H1 (cell line): ENCODE measurements around the gene ZGLP1. TPM values are rescaled to one million over a fixed set of nuclear protein-coding genes. Genes with fewer than 3 reads are reported as not detected.

Source experiments
- CTCF ChIA-PET: fragments of 300-600 bp; sonication (Branson Sonifier 250); formaldehyde crosslinking; loops from one replicate; lab custom pipeline; 2021; ENCODE audit not compliant: partially characterized antibody; lab: Charles Lee
- POLR2A ChIA-PET: fragments of 300-600 bp; sonication (Branson Sonifier 250); formaldehyde crosslinking; loops from one replicate; lab custom pipeline; 2021; ENCODE audit warnings: inconsistent platforms; ENCODE audit not compliant: partially characterized antibody; lab: Charles Lee
- DNase-seq, 2 experiments: peaks; one replicate each; pipeline versions ENCODE4 v3.0.0 to v3.0.0-alpha.2; 2010 to 2022; ENCODE audit warnings: low spot score in 2 of 2, low read depth in 1 of 2, mixed read lengths in 1 of 2
- FAIRE-seq: peaks from 2 replicates; lab custom pipeline; 2011; peaks lifted over from hg19 to GRCh38; lab: Jason Lieb, UNC
- H2AFZ ChIP-seq: 2 replicates; pipeline ENCODE4 v1.8.1; 2012; ENCODE audit warnings: low read length, inconsistent platforms
- H2AK5ac ChIP-seq: 2 replicates; pipeline ENCODE4 v1.6.1; 2013; ENCODE audit warnings: low read depth, low read length
- H2BK120ac ChIP-seq: replicated peaks from 2 replicates; pipeline ENCODE3; 2013; ENCODE audit warnings: low read depth, low read length, inconsistent platforms
- H2BK12ac ChIP-seq: 2 replicates; pipeline ENCODE4 v1.6.1; 2013; ENCODE audit warnings: low read depth, low read length
- H2BK15ac ChIP-seq: 2 replicates; pipeline ENCODE4 v1.6.1; 2013; ENCODE audit warnings: low read length
- H2BK20ac ChIP-seq: 2 replicates; pipeline ENCODE4 v1.6.1; 2013; ENCODE audit warnings: low read length
- H2BK5ac ChIP-seq: 2 replicates; pipeline ENCODE4 v1.6.1; 2013; ENCODE audit warnings: low read depth, low read length
- H3K14ac ChIP-seq: 2 replicates; pipeline ENCODE4 v1.6.1; 2013; ENCODE audit warnings: inconsistent platforms; ENCODE audit not compliant: insufficient read length
- H3K18ac ChIP-seq: 2 replicates; pipeline ENCODE4 v1.6.1; 2013; ENCODE audit warnings: low read length; ENCODE audit errors: extremely low read depth
- H3K23ac ChIP-seq: 2 replicates; pipeline ENCODE4 v1.6.1; 2013; ENCODE audit warnings: inconsistent platforms; ENCODE audit not compliant: insufficient read length
- H3K23me2 ChIP-seq: 2 replicates; pipeline ENCODE4 v1.6.1; 2013; ENCODE audit warnings: low read depth, low read length
- H3K27ac ChIP-seq: 2 replicates; pipeline ENCODE4 v1.6.1; 2011; ENCODE audit warnings: low read depth, low read length, inconsistent platforms
- H3K27me3 ChIP-seq, 4 experiments: replicated peaks in 1 of 4; 1 replicate in 1 of 4; 2 replicates in 3 of 4; pipeline versions ENCODE4 v1.6.1 to v1.8.1; 2011 to 2013; ENCODE audit warnings: low read length in 3 of 4, mild to moderate bottlenecking in 3 of 4, inconsistent platforms in 2 of 4, mixed read lengths in 2 of 4, moderate library complexity in 1 of 4; ENCODE audit not compliant: control insufficient read depth in 3 of 4, insufficient read depth in 3 of 4; ENCODE audit errors: extremely low read depth in 1 of 4
- H3K36me3 ChIP-seq, 4 experiments: 2 replicates each; pipeline versions ENCODE4 v1.6.1 to v1.8.1; 2011 to 2013; ENCODE audit warnings: mild to moderate bottlenecking in 4 of 4, low read length in 3 of 4, moderate library complexity in 2 of 4, control low read depth in 1 of 4, inconsistent platforms in 1 of 4; ENCODE audit not compliant: insufficient read depth in 4 of 4, control insufficient read depth in 2 of 4
- H3K4ac ChIP-seq: replicated peaks from 2 replicates; pipeline ENCODE3; 2013; ENCODE audit warnings: low read length, low read depth, mixed read lengths, inconsistent platforms; ENCODE audit not compliant: insufficient read length
- H3K4me1 ChIP-seq, 4 experiments: replicated peaks in 1 of 4; 1 replicate in 1 of 4; 2 replicates in 3 of 4; pipeline versions ENCODE4 v1.6.1 to v1.8.1; 2011 to 2013; ENCODE audit warnings: low read length in 3 of 4, inconsistent platforms in 2 of 4, mixed read lengths in 1 of 4; ENCODE audit not compliant: insufficient read depth in 4 of 4, control insufficient read depth in 3 of 4
- H3K4me2 ChIP-seq, 2 experiments: 2 replicates each; pipeline versions ENCODE4 v1.6.1 to v1.8.1; 2011 to 2013; ENCODE audit warnings: low read depth in 2 of 2, low read length in 2 of 2, control low read depth in 1 of 2, inconsistent platforms in 1 of 2, mild to moderate bottlenecking in 1 of 2; ENCODE audit not compliant: insufficient read depth in 1 of 2
- H3K4me3 ChIP-seq, 4 experiments: fragments of 200-600, 300-600 bp in 1 of 4; sonication (generic), shearing (Covaris generic), sonication (Bioruptor Twin) in 1 of 4; 2 replicates each; pipeline versions ENCODE4 v1.5.1 to v1.8.1; 2011 to 2016; ENCODE audit warnings: low read length in 4 of 4, low read depth in 3 of 4, control low read depth in 2 of 4, inconsistent platforms in 2 of 4, mild to moderate bottlenecking in 2 of 4, mixed read lengths in 1 of 4, moderate library complexity in 1 of 4; ENCODE audit not compliant: insufficient read depth in 2 of 4; ENCODE audit errors: extremely low read depth in 1 of 4
- H3K56ac ChIP-seq: replicated peaks from 2 replicates; pipeline ENCODE3; 2013; ENCODE audit warnings: low read depth, mild to moderate bottlenecking, mixed read lengths, low read length, inconsistent platforms; ENCODE audit not compliant: insufficient read length
- H3K79me1 ChIP-seq: 2 replicates; pipeline ENCODE4 v1.6.1; 2013; ENCODE audit warnings: low read depth, low read length, control low read depth
- H3K79me2 ChIP-seq, 2 experiments: 2 replicates each; pipeline versions ENCODE4 v1.6.1 to v1.8.1; 2012 to 2013; ENCODE audit warnings: low read length in 2 of 2, mild to moderate bottlenecking in 2 of 2, inconsistent platforms in 1 of 2; ENCODE audit not compliant: insufficient read depth in 2 of 2, control insufficient read depth in 1 of 2
- H3K9ac ChIP-seq, 4 experiments: replicated peaks in 1 of 4; 1 replicate in 1 of 4; 2 replicates in 3 of 4; pipeline versions ENCODE4 v1.6.1 to v1.8.1; 2011 to 2013; ENCODE audit warnings: low read depth in 3 of 4, low read length in 3 of 4, control low read depth in 2 of 4, mild to moderate bottlenecking in 2 of 4, moderate library complexity in 2 of 4, inconsistent platforms in 1 of 4; ENCODE audit errors: extremely low read depth in 1 of 4
- H3K9me3 ChIP-seq, 2 experiments: 2 replicates each; pipeline versions ENCODE4 v1.6.1 to v1.8.1; 2012 to 2013; ENCODE audit warnings: mild to moderate bottlenecking in 2 of 2, moderate library complexity in 2 of 2, control low read depth in 1 of 2, inconsistent platforms in 1 of 2, low read depth in 1 of 2, low read length in 1 of 2, mixed read lengths in 1 of 2; ENCODE audit not compliant: insufficient read depth in 2 of 2
- H4K20me1 ChIP-seq, 2 experiments: replicated peaks in 1 of 2; 2 replicates each; pipeline versions ENCODE3 to v1.8.1; 2011 to 2013; ENCODE audit warnings: inconsistent platforms in 2 of 2, low read length in 2 of 2, mild to moderate bottlenecking in 1 of 2; ENCODE audit not compliant: insufficient read depth in 2 of 2, control insufficient read depth in 1 of 2
- H4K5ac ChIP-seq: 2 replicates; pipeline ENCODE4 v1.6.1; 2013; ENCODE audit warnings: low read length, low read depth, mixed read lengths, inconsistent platforms; ENCODE audit not compliant: insufficient read length
- H4K8ac ChIP-seq: 2 replicates; pipeline ENCODE4 v1.8.0; 2013; ENCODE audit warnings: mild to moderate bottlenecking, moderate library complexity, low read length, inconsistent platforms; ENCODE audit not compliant: insufficient read depth; ENCODE audit errors: extremely low read depth
- H4K91ac ChIP-seq: replicated peaks from 2 replicates; pipeline ENCODE3; 2013; ENCODE audit warnings: low read length, mixed read lengths, inconsistent platforms; ENCODE audit not compliant: insufficient read length
- BRCA1 ChIP-seq: IDR thresholded peaks from 2 replicates; pipeline ENCODE4 v1.6.1; 2012; ENCODE audit warnings: low read depth, low read length, improper control_type of control experiment
- CHD1 ChIP-seq: IDR thresholded peaks from 2 replicates; pipeline ENCODE4 v1.6.1; 2012; ENCODE audit warnings: low read depth, low read length, improper control_type of control experiment
- CHD2 ChIP-seq: IDR thresholded peaks from 2 replicates; pipeline ENCODE4 v1.6.1; 2012; ENCODE audit warnings: low read length, improper control_type of control experiment
- NANOG ChIP-seq: IDR thresholded peaks from 2 replicates; pipeline ENCODE4 v1.6.1; 2011; ENCODE audit warnings: low read length, low read depth, mild to moderate bottlenecking, inconsistent platforms; ENCODE audit not compliant: insufficient read depth, poor library complexity, severe bottlenecking
- POLR2A ChIP-seq, 2 experiments: IDR thresholded peaks; 1 replicate in 1 of 2; 2 replicates in 1 of 2; pipeline ENCODE4 v1.6.1; 2011; ENCODE audit warnings: low read depth in 2 of 2, low read length in 2 of 2, mild to moderate bottlenecking in 2 of 2; ENCODE audit errors: control extremely low read depth in 1 of 2
- POLR2AphosphoS5 ChIP-seq: IDR thresholded peaks from 2 replicates; pipeline ENCODE4 v1.6.1; 2011; ENCODE audit warnings: low read depth, low read length
- POU5F1 ChIP-seq: IDR thresholded peaks from 2 replicates; pipeline ENCODE4 v1.6.1; 2011; ENCODE audit warnings: low read depth, mild to moderate bottlenecking, low read length, moderate library complexity
- SIRT6 ChIP-seq: IDR thresholded peaks from one replicate; pipeline ENCODE4 v1.7.1; 2012; ENCODE audit warnings: low read length, inconsistent platforms
- SP1 ChIP-seq: IDR thresholded peaks from 2 replicates; pipeline ENCODE4 v1.6.1; 2011; ENCODE audit warnings: low read depth, low read length
- SUZ12 ChIP-seq: fragments of 200-600 bp; sonication (generic); IDR thresholded peaks from 2 replicates; pipeline ENCODE4 v1.6.1; 2012; ENCODE audit warnings: mild to moderate bottlenecking, inconsistent platforms, low read length, moderate library complexity, mixed read lengths
- TEAD4 ChIP-seq: IDR thresholded peaks from 2 replicates; pipeline ENCODE4 v1.6.1; 2012; ENCODE audit warnings: low read depth, low read length, inconsistent platforms, mixed read lengths
- USF2 ChIP-seq: IDR thresholded peaks from 2 replicates; pipeline ENCODE4 v1.6.1; 2011; ENCODE audit warnings: low read length, improper control_type of control experiment
- WGBS, 2 experiments: shearing (Covaris generic) in 1 of 2; methylation state at CpG; one replicate each; pipeline versions ENCODE4 v1.1.6 to v1.1.7; 2013 to 2015; ENCODE audit warnings: low lambda C conversion rate in 2 of 2, mixed read lengths in 2 of 2, inconsistent platforms in 1 of 2, low coverage in 1 of 2, missing lambda C conversion rate in 1 of 2; ENCODE audit not compliant: insufficient replicate concordance in 2 of 2, insufficient coverage in 1 of 2, insufficient read length in 1 of 2; ENCODE audit errors: extremely low coverage in 1 of 2, missing lambda C conversion rate in 1 of 2; 5-methylcytosine and 5-hydroxymethylcytosine counted together
- polyA plus RNA-seq, 7 experiments: library from polyadenylated mRNA; depleted of rRNA in 3 of 7; stranded (reverse) in 5 of 7; unstranded in 2 of 7; fragments of >200 nt in 5 of 7; fragments of 200-250 nt in 2 of 7; gene quantifications; 1 replicate in 5 of 7; 2 replicates in 1 of 7; 4 replicates in 1 of 7; pipeline versions ENCODE4 v1.2.1 to v1.2.3, GENCODE V29; 2011 to 2013; ENCODE audit warnings: missing spikeins in 2 of 7, mixed read lengths in 2 of 7
- total RNA-seq: library from RNA; stranded (reverse); fragmentation: NEBNext Ultra II Directional; extraction: Animal tissue kit (Norgen Biotek cat#: 25700); gene quantifications from 2 replicates; pipeline ENCODE4 v1.2.1, GENCODE V29; 2021

The ZGLP1 gene
- total and polyA plus RNA-seq, 2 of the 8 experiments (the other 6 are each of a cell fraction or from before 2014, with no cell fraction given): 4.2 to 5.1 TPM

DNA sequence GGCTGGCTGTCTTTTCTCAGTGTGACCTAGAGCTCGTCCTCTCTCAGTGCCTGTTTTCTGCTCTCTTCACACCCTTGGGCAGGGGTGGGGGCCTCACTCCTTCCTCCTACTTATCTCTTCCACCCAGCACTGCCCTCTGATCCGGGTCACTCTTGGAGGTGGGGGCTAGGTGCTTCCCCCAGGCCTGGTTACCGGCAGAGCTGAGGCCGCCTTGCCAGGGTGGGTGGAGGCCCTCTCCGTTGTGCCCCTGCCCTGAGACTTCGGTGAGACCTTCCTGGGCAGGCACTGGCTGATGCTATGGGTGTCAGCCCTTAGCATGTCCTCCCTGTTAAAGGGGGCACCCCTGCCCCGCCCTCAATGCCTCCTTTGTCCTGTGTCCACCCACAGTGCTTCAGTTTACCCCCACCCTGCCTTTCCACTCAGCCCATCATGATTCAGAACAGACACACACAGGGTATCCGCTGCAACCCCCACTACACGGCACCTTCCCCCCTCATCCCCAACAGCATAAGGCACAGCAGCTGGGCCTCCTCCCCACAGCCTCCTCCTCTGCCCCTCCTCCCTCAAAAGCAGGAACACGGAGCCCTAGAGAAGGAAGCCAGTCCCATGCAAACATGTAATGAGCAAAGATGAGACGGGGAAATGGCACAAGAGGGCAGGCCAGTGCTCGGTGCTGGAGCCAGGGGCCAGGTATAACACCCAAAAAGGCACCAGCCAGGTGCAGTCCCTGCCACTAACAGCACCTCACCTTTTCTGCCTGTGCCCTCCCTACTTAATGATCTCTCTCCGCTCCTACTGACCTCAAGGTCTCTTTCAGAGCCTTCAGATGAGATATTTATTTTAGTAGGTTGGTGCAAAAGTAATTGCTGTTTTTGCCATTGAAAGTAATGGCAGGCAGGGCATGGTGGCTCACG is 9.8 kb downstream of the ZGLP1 start:
- Histone ChIP-seq H3K36me3 (0 out of 8 replicates have a peak, but pooled peaks cover 0 to 5% (median 0%) of the 10 kb centered on the region in 4 experiments), H3K79me1 (no peaks in the 10 kb centered on the region), H2BK15ac (no peak overlapping the region), H2BK120ac (no peak overlapping the region), H3K18ac (no peak overlapping the region), H4K5ac (no peak overlapping the region), H3K9ac (no peak overlapping the region), H3K27me3 (peaks cover 2 to 26% (median 22%) of the 10 kb centered on the region in 4 experiments), H3K4me3 (no peak overlapping the region), H2AK5ac (no peak overlapping the region), H3K23ac (no peak overlapping the region), H4K91ac (no peak overlapping the region), H4K20me1 (peaks cover 0 to 4% of the 10 kb centered on the region in 2 experiments), H3K4me2 (no peak overlapping the region), H3K23me2 (peaks cover 8% of the 10 kb centered on the region; the same call in 1 of the 2 replicates), H3K4me1 (peaks cover 0 to 9% (median 2%) of the 10 kb centered on the region in 4 experiments; a peak in 4 of 7 replicates), H3K9me3 (no peaks in the 10 kb centered on the region), H4K8ac (no peak overlapping the region), H3K14ac (no peak overlapping the region), H2AFZ (no peak overlapping the region), H2BK12ac (no peak overlapping the region), H3K79me2 (no peaks in the 10 kb centered on the region), H3K56ac (no peak overlapping the region), H3K4ac (no peak overlapping the region), H3K27ac (no peak overlapping the region), H2BK20ac (no peak overlapping the region), H2BK5ac (no peak overlapping the region)
- WGBS, 2 experiments: 88% methylated on average over 14 of the region's 14 CpGs; no CpG with 5 or more reads in 1 of the 2 experiments
- DNase-seq (no peak), FAIRE-seq (no peak)
- CTCF ChIA-PET: interaction anchor here (0.6 to 2.7 kb wide), 10 partner anchors 10 to 89 kb away, joined by 3 to 9 read pairs (median 4); partner anchors contain the start of genes ICAM1, ICAM5, RAVER1 and ZGLP1
- POLR2A ChIA-PET: interaction anchor here (0.6 to 1.7 kb wide), 3 partner anchors 10 to 28 kb away, joined by 3 to 5 read pairs (median 4); partner anchors contain the start of genes ICAM5 and ZGLP1
- no peak for TF ChIP-seq USF2
- no peak for TF ChIP-seq NANOG
- no peak for TF ChIP-seq CHD1
- no peak for TF ChIP-seq SP1
- TF ChIP-seq POLR2A (IDR thresholded peaks at IDR 0.05; ENCODE audit: control extremely low read depth in 1 of 2, low read depth in 2 of 2, low read length in 2 of 2): no peak
- TF ChIP-seq TEAD4: no peak
- TF ChIP-seq BRCA1: no peak
- TF ChIP-seq SIRT6: no peak
- no peak for TF ChIP-seq POLR2AphosphoS5
- TF ChIP-seq SUZ12: no peak
- no peak for TF ChIP-seq POU5F1
- no peak for TF ChIP-seq CHD2
